Measurements from ENCODE around the gene TPST1.
A peak's percentile ranks its signal among the peaks of the same experiment; 100 is the strongest.
"Not testable (repeated sequence)": the region's sequence is repeated elsewhere in the genome, so short reads cannot be mapped to it uniquely, and the experiment has no call there.

The TPST1 gene

GRCh38 chr7:66204822-66205740, at the start of gene TPST1:
Gene TPST1, plus strand, starts transcription at chr7:66205334. Its CDS starts 35,092 bp downstream, at chr7:66240426.
- peak; percentile 73 to 74 for DNase-seq

GRCh38 chr7:66156035-66156434, 49.1 kb upstream of the TPST1 start:
- DNase-seq: not testable (repeated sequence)

- no peak for DNase-seq
Measured at GRCh38 chr7:66157060-66157459, 48.1 kb upstream of the TPST1 start.

- DNase-seq: no peak
Measured at GRCh38 chr7:66162622-66163021, 42.5 kb upstream of the TPST1 start.

GRCh38 chr7:66163186-66163610, 41.9 kb upstream of the TPST1 start:
- DNase-seq: no peak

GRCh38 chr7:66164356-66164755, 40.8 kb upstream of the TPST1 start:
- DNase-seq: no peak

- DNase-seq: no peak
Measured at GRCh38 chr7:66167773-66168387, 37.3 kb upstream of the TPST1 start.

- no peak for DNase-seq
Measured at GRCh38 chr7:66169616-66170015, 35.5 kb upstream of the TPST1 start.

GRCh38 chr7:66170309-66171231, 34.6 kb upstream of the TPST1 start:
- no peak for DNase-seq

GRCh38 chr7:66172536-66173401, 32.4 kb upstream of the TPST1 start:
- DNase-seq: not testable (repeated sequence)

- no peak for DNase-seq
Measured at GRCh38 chr7:66173856-66174255, 31.3 kb upstream of the TPST1 start.

GRCh38 chr7:66175006-66175405, 30.1 kb upstream of the TPST1 start:
- not testable (repeated sequence) for DNase-seq

GRCh38 chr7:66176914-66177313, 28.2 kb upstream of the TPST1 start:
- no peak for DNase-seq

GRCh38 chr7:66178258-66178657, 26.9 kb upstream of the TPST1 start:
- DNase-seq: no peak

GRCh38 chr7:66181329-66181728, 23.8 kb upstream of the TPST1 start:
- DNase-seq: no peak

GRCh38 chr7:66181845-66182244, 23.3 kb upstream of the TPST1 start:
- no peak for DNase-seq

- no peak for DNase-seq
Measured at GRCh38 chr7:66182920-66183319, 22.2 kb upstream of the TPST1 start.

- DNase-seq: no peak
Measured at GRCh38 chr7:66183700-66184099, 21.4 kb upstream of the TPST1 start.

- DNase-seq: no peak
Measured at GRCh38 chr7:66185680-66186187, 19.4 kb upstream of the TPST1 start.

GRCh38 chr7:66186991-66187390, 18.1 kb upstream of the TPST1 start:
- DNase-seq: no peak

GRCh38 chr7:66187905-66188304, 17.2 kb upstream of the TPST1 start:
- no peak for DNase-seq

- no peak for DNase-seq
Measured at GRCh38 chr7:66188645-66189044, 16.5 kb upstream of the TPST1 start.
